GM21619 (cell line): Measurements from ENCODE around the gene MAJIN.
"Not testable (repeated sequence)": the region's sequence is repeated elsewhere in the genome, so short reads cannot be mapped to it uniquely, and the experiment has no call there.

Experiments used
- ATAC-seq: cut with Tn5 transposase; IDR thresholded peaks from one replicate; pipeline ENCODE4 v1.9.1; 2021; ENCODE audit not compliant: unreplicated experiment

The MAJIN gene

GRCh38 chr11:64990222-64990923 is 18.5 kb upstream of the MAJIN start:
- ATAC-seq: no peak

- no peak for ATAC-seq
These were observed 17.5 kb upstream of the MAJIN start for GRCh38 chr11:64989416-64989815.

- no peak for ATAC-seq
These were observed 16.3 kb upstream of the MAJIN start for GRCh38 chr11:64987998-64988854.

GRCh38 chr11:64983339-64983738 is 11.4 kb upstream of the MAJIN start:
- not testable (repeated sequence) for ATAC-seq

GRCh38 chr11:64976651-64977050 is 4.7 kb upstream of the MAJIN start:
- ATAC-seq: no peak

GRCh38 chr11:64974124-64974523 is 2.2 kb upstream of the MAJIN start:
- no peak for ATAC-seq

- ATAC-seq: no peak
These were observed 1.2 kb downstream of the MAJIN start for GRCh38 chr11:64970731-64971151.

- no peak for ATAC-seq
These were observed 2.7 kb downstream of the MAJIN start for GRCh38 chr11:64969209-64969608.

- no peak for ATAC-seq
These were observed 4.5 kb downstream of the MAJIN start for GRCh38 chr11:64967375-64967774.

- ATAC-seq: no peak
These were observed 8.8 kb downstream of the MAJIN start for GRCh38 chr11:64963072-64963631.

- no peak for ATAC-seq
These were observed 11.2 kb downstream of the MAJIN start for GRCh38 chr11:64960719-64961118.

- no peak for ATAC-seq
These were observed 12.4 kb downstream of the MAJIN start for GRCh38 chr11:64959498-64959897.

GRCh38 chr11:64954201-64954600 is 17.7 kb downstream of the MAJIN start:
- ATAC-seq: no peak

GRCh38 chr11:64951529-64951928 is 20.4 kb downstream of the MAJIN start:
- no peak for ATAC-seq

GRCh38 chr11:64947208-64947814 is 24.6 kb downstream of the MAJIN start:
- no peak for ATAC-seq

- no peak for ATAC-seq
These were observed 35.4 kb downstream of the MAJIN start for GRCh38 chr11:64936539-64936938.

GRCh38 chr11:64935359-64936081 is 36.4 kb downstream of the MAJIN start, which contains the start of gene GPHA2:
Gene GPHA2, minus strand, starts transcription at chr11:64935893. Its CDS starts 433 bp downstream, at chr11:64935460.
- ATAC-seq: no peak

GRCh38 chr11:64934682-64935358 is 37.1 kb downstream of the MAJIN start:
- no peak for ATAC-seq

GRCh38 chr11:64933935-64934681 is 37.8 kb downstream of the MAJIN start:
- no peak for ATAC-seq
